Progenitor cell of endocrine pancreas (in vitro differentiated cells): Measurements from ENCODE around the gene DDX23. TPM values are rescaled to one million over a fixed set of nuclear protein-coding genes. Genes with fewer than 3 reads are reported as not detected.
"Not testable (repeated sequence)": the region's sequence is repeated elsewhere in the genome, so short reads cannot be mapped to it uniquely, and the experiment has no call there.

Experiments used
- DNase-seq: peaks from one replicate; pipeline ENCODE4 v3.0.0; 2021; ENCODE audit warnings: low spot score; ENCODE audit not compliant: unreplicated experiment
- H3K27ac Mint-ChIP-seq: 2 replicates; pipeline ENCODE4 v1.8.0; 2021; ENCODE audit warnings: mild to moderate bottlenecking, moderate library complexity, mixed read lengths
- H3K27me3 Mint-ChIP-seq: 2 replicates; pipeline ENCODE4 v1.8.0; 2021; ENCODE audit warnings: mixed read lengths
- H3K36me3 Mint-ChIP-seq: 2 replicates; pipeline ENCODE4 v1.8.0; 2022; ENCODE audit warnings: mixed read lengths; ENCODE audit not compliant: insufficient read depth
- H3K4me1 Mint-ChIP-seq: 2 replicates; pipeline ENCODE4 v1.8.0; 2021; ENCODE audit warnings: low read depth, mixed read lengths
- H3K4me3 Mint-ChIP-seq: 2 replicates; pipeline ENCODE4 v1.8.0; 2021; ENCODE audit warnings: low read depth, mild to moderate bottlenecking, moderate library complexity, mixed read lengths
- H3K9me3 Mint-ChIP-seq: 2 replicates; pipeline ENCODE4 v1.8.0; 2021; ENCODE audit warnings: low read depth, mixed read lengths
- CTCF ChIP-seq: fragments of 200-600 bp; sonication (generic); IDR thresholded peaks from one replicate; pipeline ENCODE4 v1.5.0; 2021; ENCODE audit warnings: antibody characterized with exemption, mild to moderate bottlenecking; ENCODE audit not compliant: unreplicated experiment
- total RNA-seq: library from RNA; stranded (reverse); gene quantifications from 2 replicates; pipeline ENCODE4 v1.2.1, GENCODE V29; 2021

DDX23 gene
- total RNA-seq, 1 donor from 2014 or later = 129 TPM

GRCh38 chr12:48880647-48881046 lies 28.7 kb upstream of the DDX23 start:
- no peak for DNase-seq
- Mint-ChIP-seq H3K9me3 (no peaks in the 10 kb centered on the region), H3K27me3 (no peaks in the 10 kb centered on the region), H3K27ac (no peak overlapping the region), H3K36me3 (no peaks in the 10 kb centered on the region), H3K4me1 (peaks cover 37% of the 10 kb centered on the region), H3K4me3 (no peak overlapping the region)
- TF ChIP-seq CTCF = no peak

- DNase-seq = no peak
- no peak for TF ChIP-seq CTCF
- Mint-ChIP-seq H3K36me3 (no peaks in the 10 kb centered on the region), H3K27ac (no peak overlapping the region), H3K27me3 (no peaks in the 10 kb centered on the region), H3K4me3 (no peak overlapping the region), H3K4me1 (peaks cover 28% of the 10 kb centered on the region), H3K9me3 (no peaks in the 10 kb centered on the region)
These were observed 26.6 kb upstream of the DDX23 start for GRCh38 chr12:48878548-48878947.

GRCh38 chr12:48875944-48876515 lies 24.1 kb upstream of the DDX23 start:
- Mint-ChIP-seq H3K36me3 (no peaks in the 10 kb centered on the region), H3K4me3 (no peak overlapping the region), H3K9me3 (no peaks in the 10 kb centered on the region), H3K27ac (no peak overlapping the region), H3K4me1 (peaks cover 6% of the 10 kb centered on the region), H3K27me3 (no peaks in the 10 kb centered on the region)
- no peak for DNase-seq
- no peak for TF ChIP-seq CTCF

GRCh38 chr12:48873534-48873933 lies 21.6 kb upstream of the DDX23 start:
- not testable (repeated sequence) for H3K27me3 Mint-ChIP-seq, DNase-seq, H3K9me3 Mint-ChIP-seq, H3K36me3 Mint-ChIP-seq, H3K4me3 Mint-ChIP-seq, H3K27ac Mint-ChIP-seq, H3K4me1 Mint-ChIP-seq

- TF ChIP-seq CTCF = no peak
- no peak for DNase-seq
- H3K27me3 Mint-ChIP-seq = no peaks in the 10 kb centered on the region
- H3K36me3 Mint-ChIP-seq = no peaks in the 10 kb centered on the region
- H3K4me1 Mint-ChIP-seq = peaks cover 2% of the 10 kb centered on the region
- H3K27ac Mint-ChIP-seq = no peak overlapping the region
- H3K4me3 Mint-ChIP-seq = no peak overlapping the region
- H3K9me3 Mint-ChIP-seq = no peaks in the 10 kb centered on the region
These were observed 21.1 kb upstream of the DDX23 start for GRCh38 chr12:48873096-48873495.

- Mint-ChIP-seq H3K4me1 (peaks cover 17% of the 10 kb centered on the region), H3K36me3 (no peaks in the 10 kb centered on the region), H3K9me3 (no peaks in the 10 kb centered on the region), H3K27ac (peak overlapping the region; percentile 59), H3K27me3 (no peaks in the 10 kb centered on the region), H3K4me3 (no peak overlapping the region)
- TF ChIP-seq CTCF = no peak
- DNase-seq = no peak
These were observed 17.2 kb upstream of the DDX23 start for GRCh38 chr12:48869191-48869590.
